GM23338 (cell line): ENCODE data around the gene WDR27.

ENCODE experiments used
- CREB1 ChIP-seq: fragments of 250-450 bp; sonication (Bioruptor Pico); IDR thresholded peaks from 2 replicates; pipeline ENCODE4 v1.5.0; 2020; ENCODE audit warnings: low read depth, mild to moderate bottlenecking, moderate library complexity
- CTCF ChIP-seq, 2 experiments: fragments of 200-600 bp in 1 of 2; sonication (generic) in 1 of 2; conservative IDR thresholded peaks; 2 replicates each; pipeline versions ENCODE4 v1.5.1 to v1.6.1; 2016 to 2017; ENCODE audit warnings: antibody characterized with exemption in 2 of 2, low read depth in 2 of 2, mild to moderate bottlenecking in 2 of 2, moderate library complexity in 1 of 2
- EZH2 ChIP-seq: fragments of 200-600 bp; sonication (generic); IDR thresholded peaks from one replicate; pipeline ENCODE4 v1.8.0; 2017; ENCODE audit warnings: antibody characterized with exemption, mild to moderate bottlenecking, low read depth; ENCODE audit not compliant: unreplicated experiment
- EZH2phosphoT487 ChIP-seq: fragments of 200-600 bp; sonication (generic); IDR thresholded peaks from one replicate; pipeline ENCODE4 v1.8.1; 2018; ENCODE audit warnings: antibody characterized with exemption; ENCODE audit not compliant: unreplicated experiment
- JUNB ChIP-seq: IDR thresholded peaks from one replicate; pipeline ENCODE4 v1.6.1; 2016; ENCODE audit warnings: antibody characterized with exemption; ENCODE audit not compliant: unreplicated experiment
- NANOG ChIP-seq: IDR thresholded peaks from 2 replicates; pipeline ENCODE4 v1.6.1; 2016; ENCODE audit warnings: antibody characterized with exemption, borderline replicate concordance
- POLR2AphosphoS5 ChIP-seq: IDR thresholded peaks from 2 replicates; pipeline ENCODE4 v1.6.1; 2016; ENCODE audit warnings: antibody characterized with exemption, low read depth
- STAT1 ChIP-seq: IDR thresholded peaks from one replicate; pipeline ENCODE4 v1.6.1; 2016; ENCODE audit warnings: antibody characterized with exemption; ENCODE audit not compliant: unreplicated experiment
- ZNF114 ChIP-seq: fragments of 250-450 bp; sonication (Bioruptor Pico); IDR thresholded peaks from 2 replicates; pipeline ENCODE4 v1.5.0; 2020; ENCODE audit warnings: mild to moderate bottlenecking, moderate library complexity
- TF ChIP-seq, protein P1 (sequence below): IDR thresholded peaks from one replicate; pipeline ENCODE4 v1.6.1; 2018; ENCODE audit warnings: antibody characterized with exemption; ENCODE audit not compliant: unreplicated experiment
- TF ChIP-seq, protein P2 (sequence below): fragments of 250-450 bp; sonication (Bioruptor Pico); IDR thresholded peaks from 2 replicates; pipeline ENCODE4 v1.5.0; 2020; ENCODE audit warnings: mild to moderate bottlenecking, moderate library complexity

DNA sequence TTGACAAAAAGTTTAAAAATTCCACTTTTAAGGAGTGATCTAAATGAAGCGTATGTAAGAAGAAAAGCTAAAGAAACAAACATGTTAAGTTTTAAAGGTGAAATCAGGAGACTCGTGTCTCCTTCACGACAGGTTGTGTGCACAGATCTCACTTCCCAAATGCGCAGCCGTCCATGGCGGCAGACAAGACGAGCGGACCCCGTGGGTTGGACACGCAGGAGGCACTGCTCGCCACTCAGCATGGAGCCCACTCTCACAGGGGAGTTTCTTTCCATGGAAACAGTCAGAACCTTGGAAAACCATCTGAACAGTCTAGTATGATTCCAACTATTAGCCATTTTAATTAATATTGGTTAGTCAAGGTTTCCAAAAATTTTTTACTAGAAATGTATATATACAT lies 48.9 kb downstream of the WDR27 start:
- TF ChIP-seq CTCF (conservative IDR thresholded peaks at IDR 0.05; ENCODE audit: low read depth in 2 of 2) (no peak), POLR2AphosphoS5 (no peak), EZH2 (no peak), JUNB (no peak), EZH2phosphoT487 (no peak), NANOG (no peak), CREB1 (CRISPR knock-in tag) (no peak), ZNF114 (CRISPR knock-in tag) (no peak), STAT1 (no peak)
- TF ChIP-seq, protein P1, sequence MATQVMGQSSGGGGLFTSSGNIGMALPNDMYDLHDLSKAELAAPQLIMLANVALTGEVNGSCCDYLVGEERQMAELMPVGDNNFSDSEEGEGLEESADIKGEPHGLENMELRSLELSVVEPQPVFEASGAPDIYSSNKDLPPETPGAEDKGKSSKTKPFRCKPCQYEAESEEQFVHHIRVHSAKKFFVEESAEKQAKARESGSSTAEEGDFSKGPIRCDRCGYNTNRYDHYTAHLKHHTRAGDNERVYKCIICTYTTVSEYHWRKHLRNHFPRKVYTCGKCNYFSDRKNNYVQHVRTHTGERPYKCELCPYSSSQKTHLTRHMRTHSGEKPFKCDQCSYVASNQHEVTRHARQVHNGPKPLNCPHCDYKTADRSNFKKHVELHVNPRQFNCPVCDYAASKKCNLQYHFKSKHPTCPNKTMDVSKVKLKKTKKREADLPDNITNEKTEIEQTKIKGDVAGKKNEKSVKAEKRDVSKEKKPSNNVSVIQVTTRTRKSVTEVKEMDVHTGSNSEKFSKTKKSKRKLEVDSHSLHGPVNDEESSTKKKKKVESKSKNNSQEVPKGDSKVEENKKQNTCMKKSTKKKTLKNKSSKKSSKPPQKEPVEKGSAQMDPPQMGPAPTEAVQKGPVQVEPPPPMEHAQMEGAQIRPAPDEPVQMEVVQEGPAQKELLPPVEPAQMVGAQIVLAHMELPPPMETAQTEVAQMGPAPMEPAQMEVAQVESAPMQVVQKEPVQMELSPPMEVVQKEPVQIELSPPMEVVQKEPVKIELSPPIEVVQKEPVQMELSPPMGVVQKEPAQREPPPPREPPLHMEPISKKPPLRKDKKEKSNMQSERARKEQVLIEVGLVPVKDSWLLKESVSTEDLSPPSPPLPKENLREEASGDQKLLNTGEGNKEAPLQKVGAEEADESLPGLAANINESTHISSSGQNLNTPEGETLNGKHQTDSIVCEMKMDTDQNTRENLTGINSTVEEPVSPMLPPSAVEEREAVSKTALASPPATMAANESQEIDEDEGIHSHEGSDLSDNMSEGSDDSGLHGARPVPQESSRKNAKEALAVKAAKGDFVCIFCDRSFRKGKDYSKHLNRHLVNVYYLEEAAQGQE, result no peak
- TF ChIP-seq, protein P2, sequence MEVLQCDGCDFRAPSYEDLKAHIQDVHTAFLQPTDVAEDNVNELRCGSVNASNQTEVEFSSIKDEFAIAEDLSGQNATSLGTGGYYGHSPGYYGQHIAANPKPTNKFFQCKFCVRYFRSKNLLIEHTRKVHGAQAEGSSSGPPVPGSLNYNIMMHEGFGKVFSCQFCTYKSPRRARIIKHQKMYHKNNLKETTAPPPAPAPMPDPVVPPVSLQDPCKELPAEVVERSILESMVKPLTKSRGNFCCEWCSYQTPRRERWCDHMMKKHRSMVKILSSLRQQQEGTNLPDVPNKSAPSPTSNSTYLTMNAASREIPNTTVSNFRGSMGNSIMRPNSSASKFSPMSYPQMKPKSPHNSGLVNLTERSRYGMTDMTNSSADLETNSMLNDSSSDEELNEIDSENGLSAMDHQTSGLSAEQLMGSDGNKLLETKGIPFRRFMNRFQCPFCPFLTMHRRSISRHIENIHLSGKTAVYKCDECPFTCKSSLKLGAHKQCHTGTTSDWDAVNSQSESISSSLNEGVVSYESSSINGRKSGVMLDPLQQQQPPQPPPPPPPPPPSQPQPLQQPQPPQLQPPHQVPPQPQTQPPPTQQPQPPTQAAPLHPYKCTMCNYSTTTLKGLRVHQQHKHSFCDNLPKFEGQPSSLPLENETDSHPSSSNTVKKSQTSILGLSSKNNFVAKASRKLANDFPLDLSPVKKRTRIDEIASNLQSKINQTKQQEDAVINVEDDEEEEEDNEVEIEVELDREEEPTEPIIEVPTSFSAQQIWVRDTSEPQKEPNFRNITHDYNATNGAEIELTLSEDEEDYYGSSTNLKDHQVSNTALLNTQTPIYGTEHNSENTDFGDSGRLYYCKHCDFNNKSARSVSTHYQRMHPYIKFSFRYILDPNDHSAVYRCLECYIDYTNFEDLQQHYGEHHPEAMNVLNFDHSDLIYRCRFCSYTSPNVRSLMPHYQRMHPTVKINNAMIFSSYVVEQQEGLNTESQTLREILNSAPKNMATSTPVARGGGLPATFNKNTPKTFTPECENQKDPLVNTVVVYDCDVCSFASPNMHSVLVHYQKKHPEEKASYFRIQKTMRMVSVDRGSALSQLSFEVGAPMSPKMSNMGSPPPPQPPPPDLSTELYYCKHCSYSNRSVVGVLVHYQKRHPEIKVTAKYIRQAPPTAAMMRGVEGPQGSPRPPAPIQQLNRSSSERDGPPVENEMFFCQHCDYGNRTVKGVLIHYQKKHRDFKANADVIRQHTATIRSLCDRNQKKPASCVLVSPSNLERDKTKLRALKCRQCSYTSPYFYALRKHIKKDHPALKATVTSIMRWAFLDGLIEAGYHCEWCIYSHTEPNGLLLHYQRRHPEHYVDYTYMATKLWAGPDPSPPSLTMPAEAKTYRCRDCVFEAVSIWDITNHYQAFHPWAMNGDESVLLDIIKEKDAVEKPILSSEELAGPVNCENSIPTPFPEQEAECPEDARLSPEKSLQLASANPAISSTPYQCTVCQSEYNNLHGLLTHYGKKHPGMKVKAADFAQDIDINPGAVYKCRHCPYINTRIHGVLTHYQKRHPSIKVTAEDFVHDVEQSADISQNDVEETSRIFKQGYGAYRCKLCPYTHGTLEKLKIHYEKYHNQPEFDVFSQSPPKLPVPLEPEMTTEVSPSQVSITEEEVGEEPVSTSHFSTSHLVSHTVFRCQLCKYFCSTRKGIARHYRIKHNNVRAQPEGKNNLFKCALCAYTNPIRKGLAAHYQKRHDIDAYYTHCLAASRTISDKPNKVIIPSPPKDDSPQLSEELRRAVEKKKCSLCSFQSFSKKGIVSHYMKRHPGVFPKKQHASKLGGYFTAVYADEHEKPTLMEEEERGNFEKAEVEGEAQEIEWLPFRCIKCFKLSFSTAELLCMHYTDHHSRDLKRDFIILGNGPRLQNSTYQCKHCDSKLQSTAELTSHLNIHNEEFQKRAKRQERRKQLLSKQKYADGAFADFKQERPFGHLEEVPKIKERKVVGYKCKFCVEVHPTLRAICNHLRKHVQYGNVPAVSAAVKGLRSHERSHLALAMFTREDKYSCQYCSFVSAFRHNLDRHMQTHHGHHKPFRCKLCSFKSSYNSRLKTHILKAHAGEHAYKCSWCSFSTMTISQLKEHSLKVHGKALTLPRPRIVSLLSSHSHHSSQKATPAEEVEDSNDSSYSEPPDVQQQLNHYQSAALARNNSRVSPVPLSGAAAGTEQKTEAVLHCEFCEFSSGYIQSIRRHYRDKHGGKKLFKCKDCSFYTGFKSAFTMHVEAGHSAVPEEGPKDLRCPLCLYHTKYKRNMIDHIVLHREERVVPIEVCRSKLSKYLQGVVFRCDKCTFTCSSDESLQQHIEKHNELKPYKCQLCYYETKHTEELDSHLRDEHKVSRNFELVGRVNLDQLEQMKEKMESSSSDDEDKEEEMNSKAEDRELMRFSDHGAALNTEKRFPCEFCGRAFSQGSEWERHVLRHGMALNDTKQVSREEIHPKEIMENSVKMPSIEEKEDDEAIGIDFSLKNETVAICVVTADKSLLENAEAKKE (CRISPR knock-in tag), result no peak
